PC-9 (cell line): ENCODE measurements around the gene ZBTB48. TPM values are rescaled to one million over a fixed set of nuclear protein-coding genes. Genes with fewer than 3 reads are reported as not detected.
A peak's percentile ranks its signal among the peaks of the same experiment; 100 is the strongest.

ENCODE experiments used
- Bru-seq: library from RNA; stranded (reverse); fragments of 400-500 nt; gene quantifications from one replicate; lab custom pipeline; 2021; lab: Mats Ljungman, UMichigan
- BruChase-seq, 2 experiments: library from RNA; stranded (reverse); fragments of 400-500 nt; gene quantifications; one replicate each; lab custom pipeline; 2021; lab: Mats Ljungman, UMichigan
- BruUV-seq: library from RNA; stranded (reverse); fragments of 400-500 nt; replicated peaks from 2 replicates; lab custom pipeline; 2021; lab: Mats Ljungman, UMichigan
- CTCF ChIA-PET: fragments of 300-600 bp; sonication (Branson Sonifier 250); formaldehyde crosslinking; loops from one replicate; lab custom pipeline; 2022; ENCODE audit warnings: antibody characterized with exemption; lab: Charles Lee
- POLR2A ChIA-PET: fragments of 300-600 bp; sonication (Branson Sonifier 250); formaldehyde crosslinking; loops from one replicate; lab custom pipeline; 2022; ENCODE audit warnings: antibody characterized with exemption; ENCODE audit not compliant: unreplicated experiment; lab: Charles Lee
- DNase-seq, 2 experiments: peaks; one replicate each; pipeline versions ENCODE4 v3.0.0 to v3.0.0-alpha.2; 2015 to 2022; ENCODE audit warnings: mixed read lengths in 1 of 2
- H2AFZ ChIP-seq: fragments of 200-600 bp; sonication (generic); 2 replicates; pipeline ENCODE4 v1.8.1; 2017; ENCODE audit warnings: antibody characterized with exemption
- H3F3A ChIP-seq: fragments of 200-600 bp; sonication (generic); 2 replicates; pipeline ENCODE4 v1.8.1; 2017; ENCODE audit warnings: antibody characterized with exemption, mild to moderate bottlenecking, low read depth; ENCODE audit not compliant: insufficient read depth
- H3K27ac ChIP-seq: fragments of 200-600 bp; sonication (generic); 2 replicates; pipeline ENCODE4 v1.6.1; 2016; ENCODE audit warnings: mixed run types
- H3K27me3 ChIP-seq: fragments of 200-600 bp; sonication (generic); 2 replicates; pipeline ENCODE4 v1.6.1; 2016; ENCODE audit warnings: low read depth, mixed run types; ENCODE audit not compliant: insufficient read depth
- H3K36me3 ChIP-seq: fragments of 200-600 bp; sonication (generic); 2 replicates; pipeline ENCODE4 v1.6.1; 2016; ENCODE audit warnings: low read depth, mixed run types
- H3K4me1 ChIP-seq: fragments of 200-600 bp; sonication (generic); replicated peaks from 2 replicates; pipeline ENCODE4 v1.6.1; 2016; ENCODE audit warnings: mixed run types; ENCODE audit not compliant: insufficient read depth
- H3K4me2 ChIP-seq: fragments of 200-600 bp; sonication (generic); 2 replicates; pipeline ENCODE4 v1.6.1; 2017; ENCODE audit warnings: mixed run types
- H3K4me3 ChIP-seq: fragments of 200-600 bp; sonication (generic); 2 replicates; pipeline ENCODE4 v1.6.1; 2016; ENCODE audit warnings: mixed run types
- H3K79me2 ChIP-seq: fragments of 200-600 bp; sonication (generic); 2 replicates; pipeline ENCODE4 v1.6.1; 2017; ENCODE audit warnings: low read depth, mixed run types
- H3K9me2 ChIP-seq: fragments of 200-600 bp; sonication (generic); 2 replicates; pipeline ENCODE4 v1.8.1; 2017; ENCODE audit warnings: mild to moderate bottlenecking; ENCODE audit not compliant: insufficient read depth
- H3K9me3 ChIP-seq: fragments of 200-600 bp; sonication (generic); 2 replicates; pipeline ENCODE4 v1.8.1; 2016; ENCODE audit warnings: low read depth; ENCODE audit not compliant: insufficient read depth
- H4K20me1 ChIP-seq: fragments of 200-600 bp; sonication (generic); 2 replicates; pipeline ENCODE4 v1.8.1; 2017; ENCODE audit not compliant: insufficient read depth
- EZH2 ChIP-seq: fragments of 200-600 bp; sonication (generic); IDR thresholded peaks from 2 replicates; pipeline ENCODE4 v1.8.0; 2017; ENCODE audit warnings: antibody characterized with exemption, low read depth
- intact Hi-C: fragments of 100-400 bp; cut with micrococcal nuclease; formaldehyde crosslinking; loops from one replicate; pipeline ENCODE4 v1.10.0; 2022; ENCODE audit not compliant: unreplicated experiment
- long read RNA-seq: library from polyadenylated mRNA; stranded (forward); transcript quantifications from one replicate; pipeline ENCODE4 v2.0.0, GENCODE V29; 2022
- total RNA-seq: library from RNA; stranded (reverse); gene quantifications from 2 replicates; pipeline ENCODE4 v1.2.3, GENCODE V29; 2021
- TF ChIP-seq, protein P1 (sequence below): fragments of 200-600 bp; sonication (generic); conservative IDR thresholded peaks from 2 replicates; pipeline ENCODE4 v1.6.1; 2017; ENCODE audit warnings: mixed run types, antibody characterized with exemption, mild to moderate bottlenecking, moderate library complexity

Gene ZBTB48
- 17.2 and 25.5 TPM in 2 replicates for total RNA-seq
- Bru-seq, nascent RNA: percentile 54 among the genes with signal in this experiment
- percentile 65 among the genes with signal in this experiment for BruChase-seq, experiment 1, labeled RNA remaining after a 2-hour chase
- percentile 63 among the genes with signal in this experiment for BruChase-seq, experiment 2, labeled RNA remaining after a 6-hour chase
- long read RNA-seq, partial matches to known transcripts: 1 of 12 reads
- long read RNA-seq, other reads (novel, unspliced or antisense): 8 of 12 reads

DNA sequence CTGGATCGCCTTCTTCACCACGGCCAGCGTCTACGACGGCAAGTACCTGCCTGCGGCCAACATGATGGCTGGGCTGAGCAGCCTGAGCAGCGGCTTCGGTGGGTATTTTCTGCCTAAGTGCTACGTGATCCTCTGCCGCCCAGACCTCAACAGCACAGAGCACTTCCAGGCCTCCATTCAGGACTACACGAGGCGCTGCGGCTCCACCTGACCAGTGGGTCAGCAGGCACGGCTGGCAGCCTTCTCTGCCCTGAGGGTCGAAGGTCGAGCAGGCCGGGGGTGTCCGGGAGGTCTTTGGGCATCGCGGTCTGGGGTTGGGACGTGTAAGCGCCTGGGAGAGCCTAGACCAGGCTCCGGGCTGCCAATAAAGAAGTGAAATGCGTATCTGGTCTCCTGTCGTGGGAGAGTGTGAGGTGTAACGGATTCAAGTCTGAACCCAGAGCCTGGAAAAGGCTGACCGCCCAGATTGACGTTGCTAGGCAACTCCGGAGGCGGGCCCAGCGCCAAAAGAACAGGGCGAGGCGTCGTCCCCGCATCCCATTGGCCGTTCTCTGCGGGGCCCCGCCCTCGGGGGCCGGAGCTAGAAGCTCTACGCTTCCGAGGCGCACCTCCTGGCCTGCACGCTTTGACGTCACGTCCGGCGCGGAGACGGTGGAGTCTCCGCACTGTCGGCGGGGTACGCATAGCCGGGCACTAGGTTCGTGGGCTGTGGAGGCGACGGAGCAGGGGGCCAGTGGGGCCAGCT lies at the start of gene ZBTB48:
Gene ZBTB48, plus strand, starts transcription at position 621 of the 745 bp plus-strand sequence. CDS start 616 bp downstream, outside the sequence.
- POLR2A ChIA-PET: interaction anchor here (0.6 to 0.7 kb wide), 3 partner anchors 13 to 1175 kb away, joined by 3 to 18 read pairs (median 8); partner anchors contain the start of gene THAP3
- H3K36me3 ChIP-seq: no peaks in the 10 kb centered on the region
- peak within 1 kb of the TSS; percentile 90 for H3K4me2 ChIP-seq
- no peaks in the 10 kb centered on the region for H3K9me2 ChIP-seq
- peak; percentile 86 to 98 for DNase-seq
- no peaks in the 10 kb centered on the region for H3F3A ChIP-seq
- H3K4me1 ChIP-seq: peaks cover 8% of the 10 kb centered on the region
- peak within 1 kb of the TSS; percentile 86 for H2AFZ ChIP-seq
- TF ChIP-seq EZH2: no peak
- TF ChIP-seq, protein P1, sequence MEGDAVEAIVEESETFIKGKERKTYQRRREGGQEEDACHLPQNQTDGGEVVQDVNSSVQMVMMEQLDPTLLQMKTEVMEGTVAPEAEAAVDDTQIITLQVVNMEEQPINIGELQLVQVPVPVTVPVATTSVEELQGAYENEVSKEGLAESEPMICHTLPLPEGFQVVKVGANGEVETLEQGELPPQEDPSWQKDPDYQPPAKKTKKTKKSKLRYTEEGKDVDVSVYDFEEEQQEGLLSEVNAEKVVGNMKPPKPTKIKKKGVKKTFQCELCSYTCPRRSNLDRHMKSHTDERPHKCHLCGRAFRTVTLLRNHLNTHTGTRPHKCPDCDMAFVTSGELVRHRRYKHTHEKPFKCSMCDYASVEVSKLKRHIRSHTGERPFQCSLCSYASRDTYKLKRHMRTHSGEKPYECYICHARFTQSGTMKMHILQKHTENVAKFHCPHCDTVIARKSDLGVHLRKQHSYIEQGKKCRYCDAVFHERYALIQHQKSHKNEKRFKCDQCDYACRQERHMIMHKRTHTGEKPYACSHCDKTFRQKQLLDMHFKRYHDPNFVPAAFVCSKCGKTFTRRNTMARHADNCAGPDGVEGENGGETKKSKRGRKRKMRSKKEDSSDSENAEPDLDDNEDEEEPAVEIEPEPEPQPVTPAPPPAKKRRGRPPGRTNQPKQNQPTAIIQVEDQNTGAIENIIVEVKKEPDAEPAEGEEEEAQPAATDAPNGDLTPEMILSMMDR: no peak
- H3K27ac ChIP-seq: no peak within 1 kb of the TSS
- no peaks in the 10 kb centered on the region for H3K9me3 ChIP-seq
- intact Hi-C loops: loop anchor here (1.0 kb wide), 1 partner anchor 46 kb away; no protein-coding TSS in a partner anchor
- no peaks in the 10 kb centered on the region for H3K27me3 ChIP-seq
- H3K79me2 ChIP-seq: peaks cover 11% of the 10 kb centered on the region
- no TSS peak for BruUV-seq
- H4K20me1 ChIP-seq: no peaks in the 10 kb centered on the region
- peak within 1 kb of the TSS; percentile 78 for H3K4me3 ChIP-seq
- CTCF ChIA-PET: interaction anchor here (0.5 to 0.7 kb wide), 4 partner anchors 10 to 116 kb away, joined by 3 to 10 read pairs (median 6); no protein-coding TSS in a partner anchor

DNA sequence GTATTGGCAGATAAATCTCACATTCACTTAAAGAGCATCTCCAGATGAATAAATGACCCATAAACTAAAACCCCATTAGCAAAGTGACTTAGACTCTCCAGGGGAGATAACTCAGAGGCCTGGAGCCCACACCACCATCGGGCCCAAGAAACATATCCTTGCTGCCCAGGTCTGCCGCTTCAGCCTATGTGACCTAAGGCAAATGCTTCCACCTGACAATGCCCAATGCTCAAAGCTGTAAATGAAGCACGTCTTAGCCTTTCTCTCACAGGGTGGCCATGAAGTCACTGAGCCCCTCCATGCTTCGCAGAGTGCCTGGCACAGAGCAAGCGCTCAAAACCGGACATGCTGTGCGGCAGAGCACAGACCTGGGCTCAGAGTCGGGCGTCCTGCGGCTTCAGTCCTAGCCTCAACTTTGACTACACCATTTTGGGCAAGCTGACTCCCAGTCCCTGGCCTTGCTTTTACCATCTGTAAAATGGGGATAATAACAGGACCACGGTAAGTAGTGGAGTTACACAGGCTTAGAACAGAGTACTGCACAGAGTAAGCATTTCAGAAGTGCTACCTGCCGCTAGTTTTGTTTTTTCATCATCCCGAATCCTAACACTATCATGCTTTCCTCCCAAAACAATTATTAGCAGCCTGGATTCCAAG lies 49.2 kb upstream of the ZBTB48 start:
- no peaks in the 10 kb centered on the region for H3K4me1 ChIP-seq
- no peak for DNase-seq
- H2AFZ ChIP-seq: no peak overlapping the region
- H3F3A ChIP-seq: no peaks in the 10 kb centered on the region
- H3K36me3 ChIP-seq: no peaks in the 10 kb centered on the region
- H3K4me2 ChIP-seq: no peak overlapping the region
- no peaks in the 10 kb centered on the region for H3K9me3 ChIP-seq
- no TSS peak for BruUV-seq
- H3K79me2 ChIP-seq: no peaks in the 10 kb centered on the region
- no peak overlapping the region for H3K27ac ChIP-seq
- CTCF ChIA-PET: no interaction called here
- TF ChIP-seq EZH2: no peak
- TF ChIP-seq, protein P1: no peak
- H3K9me2 ChIP-seq: no peaks in the 10 kb centered on the region
- H4K20me1 ChIP-seq: no peaks in the 10 kb centered on the region
- no peak overlapping the region for H3K4me3 ChIP-seq
- POLR2A ChIA-PET: no interaction called here
- H3K27me3 ChIP-seq: no peaks in the 10 kb centered on the region
- intact Hi-C loops: no loop called here

DNA sequence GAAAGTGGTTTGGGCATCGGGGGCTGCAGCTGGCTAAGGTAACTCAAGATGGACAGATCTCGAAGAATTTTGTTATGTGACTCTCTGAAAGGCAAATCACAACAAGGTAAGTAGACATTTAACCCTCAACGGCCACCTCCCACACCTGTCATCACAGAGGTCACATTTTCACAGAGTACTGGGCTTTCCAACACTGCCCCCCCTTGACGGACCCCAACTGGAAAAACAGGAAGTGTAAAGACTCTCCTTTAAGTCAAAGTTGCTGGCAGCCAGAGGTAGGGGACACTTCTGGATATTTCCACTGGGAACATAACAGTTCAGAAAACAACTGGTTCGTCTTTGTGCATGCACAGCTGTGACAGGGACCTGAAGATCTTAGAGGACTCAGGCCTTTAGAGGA lies 47.8 kb upstream of the ZBTB48 start:
- Histone ChIP-seq H3K4me3 (no peak overlapping the region), H3K9me3 (no peaks in the 10 kb centered on the region), H3K79me2 (no peaks in the 10 kb centered on the region), H3K4me1 (no peaks in the 10 kb centered on the region), H3K27me3 (no peaks in the 10 kb centered on the region), H3F3A (no peaks in the 10 kb centered on the region), H4K20me1 (no peaks in the 10 kb centered on the region), H3K4me2 (no peak overlapping the region), H3K27ac (no peak overlapping the region), H2AFZ (no peak overlapping the region), H3K36me3 (no peaks in the 10 kb centered on the region), H3K9me2 (no peaks in the 10 kb centered on the region)
- ChIA-PET CTCF (no interaction called here), POLR2A (no interaction called here)
- TF ChIP-seq EZH2: no peak
- TF ChIP-seq, protein P1: no peak
- intact Hi-C loops: no loop called here
- no peak for DNase-seq
- no TSS peak for BruUV-seq
